ENCODE results near the gene FBXL7.

Gene FBXL7

GRCh38 chr5:15679161-15679560, 179.2 kb downstream of the FBXL7 start:
- ATAC-seq, result no peak
- TF ChIP-seq ZNF70 (CRISPR knock-in tag; IDR thresholded peaks at IDR 0.05), result no peak
- no peak for TF ChIP-seq PATZ1 (CRISPR knock-in tag; IDR thresholded peaks at IDR 0.05; ENCODE audit: borderline replicate concordance)
- TF ChIP-seq OSR1 (CRISPR knock-in tag; IDR thresholded peaks at IDR 0.05), result no peak
- TF ChIP-seq GLIS3 (CRISPR knock-in tag; IDR thresholded peaks at IDR 0.05), result no peak
- TF ChIP-seq ZFP30 (CRISPR knock-in tag; IDR thresholded peaks at IDR 0.05), result no peak
- TF ChIP-seq ESRRG (CRISPR knock-in tag; IDR thresholded peaks at IDR 0.05), result no peak
- TF ChIP-seq SNAI2 (CRISPR knock-in tag; IDR thresholded peaks at IDR 0.05), result no peak
- no peak for TF ChIP-seq ZNF8 (CRISPR knock-in tag; IDR thresholded peaks at IDR 0.05)
- no peak for TF ChIP-seq BACH2 (CRISPR knock-in tag; IDR thresholded peaks at IDR 0.05; ENCODE audit: borderline replicate concordance)
- no peak for TF ChIP-seq TCF4 (CRISPR knock-in tag; IDR thresholded peaks at IDR 0.05; ENCODE audit: borderline replicate concordance)
- TF ChIP-seq ARNTL (CRISPR knock-in tag; IDR thresholded peaks at IDR 0.05; ENCODE audit: borderline replicate concordance, low read depth), result no peak

- no peak for ATAC-seq
- TF ChIP-seq GLIS3 (CRISPR knock-in tag; IDR thresholded peaks at IDR 0.05) (no peak), RARB (CRISPR knock-in tag; IDR thresholded peaks at IDR 0.05) (no peak), ZNF8 (CRISPR knock-in tag; IDR thresholded peaks at IDR 0.05) (no peak)
Measured at GRCh38 chr5:15680455-15680854, 180.5 kb downstream of the FBXL7 start.

- no peak for ATAC-seq
- TF ChIP-seq ZNF8 (CRISPR knock-in tag; IDR thresholded peaks at IDR 0.05) (no peak), CREB5 (CRISPR knock-in tag; IDR thresholded peaks at IDR 0.05; ENCODE audit: low read depth) (no peak), ZFP3 (CRISPR knock-in tag; IDR thresholded peaks at IDR 0.05) (no peak), ZFP30 (CRISPR knock-in tag; IDR thresholded peaks at IDR 0.05) (no peak), PPARA (CRISPR knock-in tag; IDR thresholded peaks at IDR 0.05; ENCODE audit: borderline replicate concordance) (no peak), ESRRG (CRISPR knock-in tag; IDR thresholded peaks at IDR 0.05) (no peak), BACH2 (CRISPR knock-in tag; IDR thresholded peaks at IDR 0.05; ENCODE audit: borderline replicate concordance) (no peak)
Measured at GRCh38 chr5:15682122-15682521, 182.1 kb downstream of the FBXL7 start.

GRCh38 chr5:15682566-15682965, 182.6 kb downstream of the FBXL7 start:
- TF ChIP-seq TSHZ2 (CRISPR knock-in tag; IDR thresholded peaks at IDR 0.05), result no peak
- no peak for TF ChIP-seq POU6F1 (CRISPR knock-in tag; IDR thresholded peaks at IDR 0.05; ENCODE audit: borderline replicate concordance, low read depth)
- no peak for TF ChIP-seq ZNF8 (CRISPR knock-in tag; IDR thresholded peaks at IDR 0.05)
- TF ChIP-seq ZNF565 (CRISPR knock-in tag; conservative IDR thresholded peaks at IDR 0.05; ENCODE audit: low read depth), result no peak
- no peak for TF ChIP-seq GLIS3 (CRISPR knock-in tag; IDR thresholded peaks at IDR 0.05)
- no peak for TF ChIP-seq TCF4 (CRISPR knock-in tag; IDR thresholded peaks at IDR 0.05; ENCODE audit: borderline replicate concordance)
- no peak for TF ChIP-seq ZFP30 (CRISPR knock-in tag; IDR thresholded peaks at IDR 0.05)
- no peak for TF ChIP-seq PPARA (CRISPR knock-in tag; IDR thresholded peaks at IDR 0.05; ENCODE audit: borderline replicate concordance)
- ATAC-seq, result no peak

- TF ChIP-seq ARNTL (CRISPR knock-in tag; IDR thresholded peaks at IDR 0.05; ENCODE audit: borderline replicate concordance, low read depth) (no peak), PPARA (CRISPR knock-in tag; IDR thresholded peaks at IDR 0.05; ENCODE audit: borderline replicate concordance) (no peak), TOX (CRISPR knock-in tag; IDR thresholded peaks at IDR 0.05; ENCODE audit: borderline replicate concordance) (no peak)
- ATAC-seq, result no peak
Measured at GRCh38 chr5:15683332-15683731, 183.4 kb downstream of the FBXL7 start.
